K562 (cell line): ENCODE results near the gene ISYNA1. TPM values are rescaled to one million over a fixed set of nuclear protein-coding genes. Genes with fewer than 3 reads are reported as not detected.

Experiments used
- ARID1B ChIP-seq: fragments of 450-650 bp; IDR thresholded peaks from 2 replicates; pipeline ENCODE4 v1.6.1; 2016; ENCODE audit warnings: antibody characterized with exemption, mild to moderate bottlenecking, inconsistent platforms
- CTCF ChIP-seq, 3 experiments: IDR thresholded peaks in 2 of 3; conservative IDR thresholded peaks in 1 of 3; 2 replicates each; pipeline ENCODE4 v1.5.1; 2011 to 2012; ENCODE audit warnings: low read length in 3 of 3, mild to moderate bottlenecking in 3 of 3, control low read depth in 2 of 3, improper control_type of control experiment in 1 of 3, inconsistent platforms in 1 of 3, low read depth in 1 of 3, mixed read lengths in 1 of 3, moderate library complexity in 1 of 3; ENCODE audit not compliant: insufficient read depth in 2 of 3
- MITF ChIP-seq: IDR thresholded peaks from 2 replicates; pipeline ENCODE4 v1.6.1; 2014; ENCODE audit warnings: antibody characterized with exemption
- PBX2 ChIP-seq, 2 experiments: IDR thresholded peaks in 1 of 2; conservative IDR thresholded peaks in 1 of 2; 2 replicates each; pipeline ENCODE4 v1.6.1; 2016; ENCODE audit warnings: low read depth in 2 of 2, mild to moderate bottlenecking in 1 of 2, missing compliant biosample characterization in 1 of 2, missing genetic modification characterization in 1 of 2, moderate library complexity in 1 of 2
- REST ChIP-seq, 2 experiments: fragments of 450-650 bp; formaldehyde crosslinking in 1 of 2; IDR thresholded peaks; 2 replicates each; pipeline versions ENCODE4 v1.4.0 to v1.6.1; 2014 to 2020; ENCODE audit warnings: mild to moderate bottlenecking in 2 of 2, borderline replicate concordance in 1 of 2, low read depth in 1 of 2
- VEZF1 ChIP-seq: fragments of 200-800 bp; sonication (Bioruptor generic); IDR thresholded peaks from 2 replicates; pipeline ENCODE4 v1.6.1; 2017; ENCODE audit warnings: missing genetic modification characterization, missing compliant biosample characterization
- ZNF121 ChIP-seq: sonication (generic); formaldehyde crosslinking; conservative IDR thresholded peaks from 2 replicates; pipeline ENCODE4 v1.8.0; 2022; ENCODE audit warnings: missing genetic modification reagents
- ZNF134 ChIP-seq: fragments of 250-450 bp; sonication (Bioruptor Pico); conservative IDR thresholded peaks from 2 replicates; pipeline ENCODE4 v1.4.0; 2020
- polyA plus RNA-seq, 8 experiments: library from polyadenylated mRNA; depleted of rRNA in 4 of 8; stranded (reverse) in 5 of 8; unstranded in 3 of 8; fragments of >200 nt; fragmentation: Nextera tagmentation in 2 of 8; fragmentation: Illumina TruSeq in 1 of 8; extraction: Ambion mirVana in 2 of 8; extraction: Trizol in 1 of 8; gene quantifications; 2 replicates each; pipeline versions ENCODE4 v1.2.1 to v1.2.3, GENCODE V29; 2011 to 2014; ENCODE audit warnings: inconsistent platforms in 1 of 8, missing spikeins in 1 of 8
- total RNA-seq, 7 experiments: library from RNA; depleted of rRNA in 6 of 7; stranded (reverse); fragments of >200 nt in 6 of 7; fragmentation: Illumina TruSeq in 2 of 7; extraction: Trizol in 2 of 7; gene quantifications; 2 replicates each; pipeline versions ENCODE4 v1.2.1 to v1.2.3, GENCODE V29; 2011 to 2021; ENCODE audit warnings: low replicate concordance in 1 of 7

ISYNA1 gene
- total and polyA plus RNA-seq, 9 of the 15 experiments (the other 6 are each of a cell fraction or from before 2014, with no cell fraction given), result 21.8 to 460 (median 93.2) TPM

GRCh38 chr19:18388100-18388959 lies 49.6 kb downstream of the ISYNA1 start (continued):
- TF ChIP-seq REST (IDR thresholded peaks at IDR 0.05; ENCODE audit: borderline replicate concordance) (peak; percentile 74), REST (CRISPR knock-in tag; IDR thresholded peaks at IDR 0.05; ENCODE audit: low read depth) (peak; percentile 66; the same call in 1 of the 2 replicates), ZNF121 (CRISPR knock-in tag) (no peak), ZNF134 (CRISPR knock-in tag) (peak; percentile 60; the same call in 1 of the 2 replicates), VEZF1 (CRISPR knock-in tag) (peak; percentile 53; the same call in 1 of the 2 replicates), CTCF (IDR thresholded peaks at IDR 0.05 in 2 of 3, conservative IDR thresholded peaks at IDR 0.05 in 1 of 3; ENCODE audit: insufficient read depth in 2 of 3, low read depth in 1 of 3, low read length in 3 of 3) (peak; percentile 95 to 97 (median 96)), MITF (no peak), ARID1B (peak; percentile 27; the same call in 1 of the 2 replicates), PBX2 (CRISPR knock-in tag; IDR thresholded peaks at IDR 0.05; ENCODE audit: low read depth) (no peak), PBX2 (tag; conservative IDR thresholded peaks at IDR 0.05; ENCODE audit: low read depth) (no peak)
